GM21423 (cell line): ENCODE results near the gene GNG12.

Experiments
- ATAC-seq: cut with Tn5 transposase; IDR thresholded peaks from one replicate; pipeline ENCODE4 v1.9.1; 2021; ENCODE audit warnings: mild to moderate bottlenecking, moderate library complexity; ENCODE audit not compliant: unreplicated experiment

GNG12 gene

GRCh38 chr1:67843331-67843730, 10.1 kb upstream of the GNG12 start:
- no peak for ATAC-seq

DNA sequence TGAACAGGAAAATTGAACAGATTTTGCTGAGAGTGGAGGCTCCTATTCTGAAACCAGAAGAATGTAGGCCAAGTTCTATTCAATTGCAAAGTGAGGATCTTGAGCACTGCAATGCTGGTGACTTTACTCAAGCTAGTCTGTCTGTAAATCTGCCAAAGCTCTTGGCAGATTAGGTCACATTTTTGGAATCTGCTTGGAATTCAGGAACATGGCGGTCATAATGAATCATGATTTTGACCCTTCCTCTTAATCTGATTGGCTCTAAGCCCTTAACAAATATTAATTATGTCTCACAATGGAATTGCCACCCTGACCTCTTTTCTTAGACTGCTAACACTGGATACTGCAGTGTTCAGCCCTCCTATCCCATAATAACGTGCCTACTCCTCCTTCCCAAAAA, 7.2 kb upstream of the GNG12 start:
- no peak for ATAC-seq

GRCh38 chr1:67839826-67840225, 6.6 kb upstream of the GNG12 start:
- no peak for ATAC-seq

- no peak for ATAC-seq
Measured at GRCh38 chr1:67838180-67838910, 5.1 kb upstream of the GNG12 start.

GRCh38 chr1:67836769-67837168, 3.5 kb upstream of the GNG12 start:
- no peak for ATAC-seq

GRCh38 chr1:67835663-67836452, 2.6 kb upstream of the GNG12 start:
- no peak for ATAC-seq

DNA sequence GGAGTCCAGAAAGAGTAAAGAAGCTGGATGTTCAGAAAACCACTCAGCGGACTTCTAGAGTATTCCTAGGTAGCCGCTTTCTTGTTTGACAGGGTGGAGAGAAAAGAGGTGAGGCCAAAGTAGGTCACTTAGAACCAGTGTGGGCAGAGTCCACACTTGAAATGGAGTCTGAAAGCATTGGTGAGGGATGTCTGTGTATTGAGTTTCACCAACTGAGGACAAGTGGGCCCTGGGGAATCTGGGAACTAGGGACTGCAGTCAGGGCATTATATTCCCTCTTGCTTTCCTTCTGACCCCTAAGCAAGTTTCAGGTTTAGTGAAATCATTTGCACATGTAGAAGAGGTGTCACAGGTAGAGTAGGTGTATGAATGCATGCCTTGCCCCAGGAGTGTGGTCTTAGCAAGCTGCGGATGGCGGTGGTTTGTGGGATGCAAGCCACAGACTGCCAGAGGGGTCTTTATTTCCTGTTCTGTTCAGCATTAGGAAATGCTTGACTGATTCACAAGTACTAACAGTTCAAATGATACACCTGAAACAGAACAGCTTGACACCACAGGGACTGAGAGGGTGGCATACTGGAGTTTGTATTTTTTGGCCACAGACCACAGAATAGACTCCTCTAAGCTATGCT, 1.1 kb upstream of the GNG12 start:
- ATAC-seq, result no peak

DNA sequence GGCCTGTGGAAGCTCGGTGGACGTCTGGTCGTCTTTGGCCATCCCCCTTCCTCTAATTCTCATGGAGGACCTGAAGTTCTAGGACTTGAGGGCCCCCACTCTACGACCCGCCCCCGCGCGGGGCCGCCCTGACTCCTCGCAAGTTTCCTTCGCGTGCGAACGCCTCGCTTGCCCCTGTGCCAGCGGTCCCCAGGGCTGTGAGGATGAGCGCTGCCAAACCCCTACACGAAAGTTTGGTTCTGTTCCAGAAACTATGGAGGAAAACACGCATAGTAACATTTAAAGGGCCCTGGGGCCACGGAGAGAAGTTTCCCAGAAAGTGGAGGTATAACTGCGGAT, 304 bp upstream of the GNG12 start:
- ATAC-seq, result peak; percentile 8

DNA sequence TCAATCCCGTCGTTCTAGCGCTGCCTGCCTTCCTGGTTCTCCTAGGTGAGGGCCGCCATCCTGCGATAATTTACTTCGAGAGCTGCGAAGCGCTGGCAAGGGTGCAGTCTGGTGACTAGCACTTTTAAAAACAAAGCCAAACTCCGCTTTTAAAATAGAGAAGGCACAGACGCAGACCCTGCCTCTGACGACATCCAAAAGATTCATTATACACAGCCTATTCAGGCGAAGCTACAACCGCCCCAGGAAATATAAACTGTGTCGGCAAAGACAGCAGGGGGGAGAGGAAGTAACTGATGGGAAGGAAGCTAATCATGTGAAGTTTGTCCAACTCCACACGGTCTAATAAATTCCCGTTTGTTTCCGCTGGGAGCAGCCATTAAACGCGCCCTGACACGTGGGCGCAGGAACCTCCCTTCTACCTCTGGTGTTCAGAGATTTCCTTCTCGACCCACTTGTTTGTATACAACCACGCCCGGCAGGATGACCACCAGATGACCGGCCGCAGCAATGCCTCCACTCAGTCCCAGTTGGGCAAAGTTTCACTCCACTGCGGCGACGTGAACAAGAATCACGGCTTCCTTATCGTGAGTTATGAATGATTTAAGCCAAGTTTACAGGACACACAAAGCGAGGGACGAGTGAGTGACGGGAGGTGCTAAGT, 1.3 kb downstream of the GNG12 start:
- no peak for ATAC-seq

DNA sequence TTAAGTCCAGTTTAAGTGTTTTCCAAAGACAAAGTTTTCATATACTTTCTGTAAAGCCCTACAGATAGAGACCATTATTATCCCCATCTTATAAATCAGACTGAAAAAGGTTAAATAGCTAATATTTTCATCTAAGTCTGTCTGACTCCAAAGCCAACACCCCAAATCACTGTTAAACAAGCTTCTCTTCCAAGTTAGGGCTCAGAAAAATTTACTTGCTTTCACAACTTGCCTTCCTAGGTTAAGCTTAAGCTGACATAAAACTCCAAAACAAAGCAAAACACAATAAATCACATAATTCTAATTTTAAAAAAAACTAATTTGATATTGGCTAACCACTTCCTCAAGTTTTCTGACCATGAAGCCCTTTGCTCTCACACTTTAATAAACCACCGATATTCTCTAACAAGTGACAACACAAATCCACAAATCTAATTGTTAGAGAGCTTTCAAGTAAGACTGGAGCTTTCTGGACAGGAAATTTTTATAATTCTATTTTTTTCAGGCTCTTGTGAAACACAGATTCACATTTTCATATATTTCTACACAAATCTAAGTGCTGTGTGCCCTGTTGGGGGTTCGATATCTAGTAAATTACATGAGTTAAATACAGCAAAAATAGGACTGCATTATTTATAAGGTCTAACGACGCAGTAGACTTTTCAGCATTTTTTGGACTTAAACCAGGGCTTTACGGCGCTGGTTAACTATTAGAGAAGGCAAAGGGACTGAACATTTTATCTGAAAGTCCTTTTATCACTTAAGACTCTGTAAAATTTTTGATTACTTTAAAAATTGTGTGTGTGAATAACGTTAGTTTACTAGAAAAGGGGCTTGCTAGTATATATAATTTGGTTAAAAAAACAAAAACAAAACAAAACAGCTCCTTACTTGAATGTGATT, 2.1 kb downstream of the GNG12 start:
- no peak for ATAC-seq

- no peak for ATAC-seq
Measured at GRCh38 chr1:67830226-67830625, 3.0 kb downstream of the GNG12 start.

- ATAC-seq, result no peak
Measured at GRCh38 chr1:67827688-67828087, 5.6 kb downstream of the GNG12 start.

- ATAC-seq, result no peak
Measured at GRCh38 chr1:67825591-67825990, 7.7 kb downstream of the GNG12 start.

- no peak for ATAC-seq
Measured at GRCh38 chr1:67824766-67825165, 8.5 kb downstream of the GNG12 start.

DNA sequence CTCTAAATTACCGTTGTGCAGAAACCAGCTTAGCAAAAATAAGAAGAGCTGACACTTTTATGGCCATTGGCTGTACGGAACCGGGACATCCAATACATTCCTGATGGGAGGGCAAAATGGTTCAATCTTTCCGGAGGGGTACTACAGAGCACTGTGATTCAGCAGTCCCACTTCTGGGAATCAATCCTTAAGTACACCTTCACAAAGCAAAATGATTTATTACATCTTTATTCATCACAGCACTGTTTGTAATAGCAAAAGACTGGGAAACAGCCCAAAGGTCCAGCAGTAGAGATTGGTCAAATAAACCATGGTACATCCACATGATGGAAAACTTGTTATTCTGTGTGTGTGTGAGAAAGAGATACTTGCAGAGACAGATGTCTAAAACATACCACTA, 9.7 kb downstream of the GNG12 start:
- ATAC-seq, result no peak

DNA sequence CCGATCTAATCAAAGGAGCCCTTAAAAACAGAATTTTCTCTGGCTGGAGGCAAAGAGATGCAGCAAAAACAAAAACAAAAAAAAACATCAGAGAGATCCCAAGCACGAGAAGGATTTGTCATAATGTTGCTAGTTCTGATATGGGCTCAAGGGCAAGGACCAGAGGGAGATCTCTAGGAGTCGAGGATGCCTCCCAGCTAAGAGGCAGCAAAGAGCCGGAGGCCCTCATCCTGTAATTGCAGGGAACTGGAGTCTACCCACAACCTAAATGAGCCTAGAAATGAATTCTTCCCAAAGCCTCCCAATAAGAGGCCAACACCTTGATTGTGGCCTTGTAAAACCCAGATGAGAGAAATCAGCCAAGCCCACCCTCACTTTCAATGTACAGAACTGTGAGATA, 12.0 kb downstream of the GNG12 start:
- no peak for ATAC-seq

GRCh38 chr1:67818725-67819301, 14.5 kb downstream of the GNG12 start:
- no peak for ATAC-seq

DNA sequence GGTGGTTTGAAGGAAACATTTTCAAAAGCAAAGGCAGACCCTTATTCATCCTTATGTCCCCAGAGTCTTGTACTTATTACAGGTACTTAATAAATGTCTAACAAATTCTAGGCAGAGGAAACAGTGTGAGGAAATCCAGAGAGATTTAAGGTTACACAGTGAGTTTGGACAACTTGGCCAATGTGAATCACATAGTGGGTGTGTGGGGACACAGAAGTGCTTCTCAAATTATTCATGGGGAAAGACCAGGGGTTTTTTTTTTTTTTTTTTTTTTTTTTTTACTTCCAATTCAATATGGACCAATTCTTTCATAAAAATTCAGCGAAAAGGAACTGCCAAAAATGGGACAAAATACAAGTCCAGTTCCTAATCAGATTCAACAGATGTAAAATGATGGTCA, 15.1 kb downstream of the GNG12 start:
- no peak for ATAC-seq

GRCh38 chr1:67817319-67817718, 15.9 kb downstream of the GNG12 start:
- no peak for ATAC-seq

- no peak for ATAC-seq
Measured at GRCh38 chr1:67816506-67816905, 16.8 kb downstream of the GNG12 start.
